CD14-positive monocyte (primary cell): ENCODE results near the gene GALNT18. TPM values are rescaled to one million over a fixed set of nuclear protein-coding genes. Genes with fewer than 3 reads are reported as not detected.

Experiments
- DNase-seq, 3 donors: peaks; one replicate each; pipeline ENCODE4 v3.0.0-alpha.2; 2011 to 2022
- H2AFZ ChIP-seq: 2 replicates; pipeline ENCODE4 v1.6.0; 2012; ENCODE audit warnings: mild to moderate bottlenecking, low read depth, low read length, inconsistent platforms; ENCODE audit not compliant: insufficient read depth, poor library complexity, severe bottlenecking
- H3K27ac ChIP-seq, 2 donors: 1 replicate in 1 of 2; 2 replicates in 1 of 2; pipeline ENCODE4 v1.5.1; 2012 to 2013; ENCODE audit warnings: low read length in 2 of 2, control low read depth in 1 of 2, inconsistent platforms in 1 of 2, low read depth in 1 of 2, mild to moderate bottlenecking in 1 of 2
- H3K27me3 ChIP-seq, 2 donors: one replicate each; pipeline versions ENCODE4 v1.6.0 to v1.6.1; 2011 to 2013; ENCODE audit warnings: low read length in 2 of 2; ENCODE audit not compliant: control insufficient read depth in 2 of 2, insufficient read depth in 2 of 2
- H3K36me3 ChIP-seq, 2 donors: replicated peaks in 1 of 2; 1 replicate in 1 of 2; 2 replicates in 1 of 2; pipeline versions ENCODE4 v1.5.1 to v1.6.1; 2012 to 2013; ENCODE audit warnings: low read length in 2 of 2, control low read depth in 1 of 2, inconsistent platforms in 1 of 2, mild to moderate bottlenecking in 1 of 2; ENCODE audit not compliant: insufficient read depth in 2 of 2, control insufficient read depth in 1 of 2
- H3K4me1 ChIP-seq, 2 donors: 1 replicate in 1 of 2; 2 replicates in 1 of 2; pipeline versions ENCODE4 v1.5.1 to v1.6.1; 2012 to 2013; ENCODE audit warnings: low read length in 2 of 2, control low read depth in 1 of 2, inconsistent platforms in 1 of 2, mild to moderate bottlenecking in 1 of 2, moderate library complexity in 1 of 2; ENCODE audit not compliant: insufficient read depth in 2 of 2, control insufficient read depth in 1 of 2
- H3K4me2 ChIP-seq: replicated peaks from 2 replicates; pipeline ENCODE3; 2012; ENCODE audit warnings: low read length, moderate library complexity, mild to moderate bottlenecking; ENCODE audit not compliant: poor library complexity, severe bottlenecking; ENCODE audit errors: extremely low read depth
- H3K4me3 ChIP-seq, 3 experiments: fragments of 200-600 bp in 1 of 3; sonication (generic) in 1 of 3; replicated peaks in 1 of 3; 1 replicate in 2 of 3; 2 replicates in 1 of 3; pipeline ENCODE4 v1.5.1; 2011 to 2013; ENCODE audit warnings: low read length in 3 of 3, mild to moderate bottlenecking in 3 of 3, control low read depth in 2 of 3, low read depth in 2 of 3, inconsistent platforms in 1 of 3, moderate library complexity in 1 of 3
- H3K79me2 ChIP-seq: 2 replicates; pipeline ENCODE4 v1.6.0; 2012; ENCODE audit warnings: mild to moderate bottlenecking, control low read depth, inconsistent platforms, low read length, moderate library complexity; ENCODE audit not compliant: insufficient read depth
- H3K9ac ChIP-seq: 2 replicates; pipeline ENCODE4 v1.6.0; 2017; ENCODE audit warnings: low read length, mild to moderate bottlenecking; ENCODE audit not compliant: insufficient read depth, poor library complexity, severe bottlenecking
- H3K9me3 ChIP-seq, 2 donors: replicated peaks in 1 of 2; 1 replicate in 1 of 2; 2 replicates in 1 of 2; pipeline versions ENCODE4 v1.5.1 to v1.6.1; 2012 to 2013; ENCODE audit warnings: low read length in 2 of 2, control low read depth in 1 of 2; ENCODE audit not compliant: control insufficient read depth in 1 of 2, insufficient read depth in 1 of 2
- H4K20me1 ChIP-seq: 2 replicates; pipeline ENCODE4 v1.6.0; 2012; ENCODE audit warnings: mild to moderate bottlenecking, low read length, control low read depth, moderate library complexity; ENCODE audit not compliant: insufficient read depth
- H3K27ac Mint-ChIP-seq, 7 donors: one replicate each; pipeline ENCODE4 v1.8.0; 2020; ENCODE audit warnings: mild to moderate bottlenecking in 7 of 7, mixed read lengths in 7 of 7, moderate library complexity in 6 of 7, inconsistent platforms in 2 of 7
- H3K27me3 Mint-ChIP-seq, 3 donors: one replicate each; pipeline ENCODE4 v1.8.0; 2021 to 2022; ENCODE audit warnings: low read depth in 3 of 3, mild to moderate bottlenecking in 3 of 3, mixed read lengths in 3 of 3, moderate library complexity in 3 of 3, inconsistent platforms in 1 of 3
- H3K36me3 Mint-ChIP-seq, 2 donors: one replicate each; pipeline ENCODE4 v1.8.0; 2020; ENCODE audit warnings: mixed read lengths in 2 of 2, inconsistent platforms in 1 of 2, mild to moderate bottlenecking in 1 of 2
- H3K4me1 Mint-ChIP-seq: one replicate; pipeline ENCODE4 v1.8.0; 2020; ENCODE audit warnings: mild to moderate bottlenecking, mixed read lengths
- H3K4me3 Mint-ChIP-seq, 2 donors: one replicate each; pipeline ENCODE4 v1.8.0; 2020; ENCODE audit warnings: mild to moderate bottlenecking in 2 of 2, mixed read lengths in 2 of 2, moderate library complexity in 1 of 2
- H3K9me3 Mint-ChIP-seq, 7 donors: one replicate each; pipeline ENCODE4 v1.8.0; 2020 to 2022; ENCODE audit warnings: mixed read lengths in 7 of 7, mild to moderate bottlenecking in 6 of 7, moderate library complexity in 6 of 7, inconsistent platforms in 2 of 7
- CTCF ChIP-seq: fragments of 200-600 bp; IDR thresholded peaks from one replicate; pipeline ENCODE4 v1.8.0; 2022; ENCODE audit warnings: antibody characterized with exemption, mild to moderate bottlenecking
- WGBS: methylation state at CpG from one replicate; pipeline ENCODE4 v1.1.5; 2013; ENCODE audit warnings: missing lambda C conversion rate; ENCODE audit not compliant: insufficient coverage; 5-methylcytosine and 5-hydroxymethylcytosine counted together
- intact Hi-C, 2 donors: fragments of 100-400 bp; cut with micrococcal nuclease; formaldehyde crosslinking; loops; one replicate each; pipeline versions ENCODE4 v1.15.0 to v1.15.1; 2023
- polyA plus RNA-seq, 3 donors: library from polyadenylated mRNA; depleted of rRNA in 1 of 3; unstranded in 2 of 3; stranded (reverse) in 1 of 3; fragments of 300-500 nt in 2 of 3; fragments of >200 nt in 1 of 3; fragmentation: Illumina TruSeq in 2 of 3; gene quantifications; 1 replicate in 2 of 3; 2 replicates in 1 of 3; pipeline ENCODE4 v1.2.3, GENCODE V29; 2012 to 2021

GALNT18 gene
- polyA plus RNA-seq, 3 donors, result not detected

- no peak overlapping the region for H3K9ac ChIP-seq
- WGBS, result 92% methylated on average over 4 of the region's 7 CpGs
- Mint-ChIP-seq H3K27me3 (peaks cover 4 to 17% (median 10%) of the 10 kb centered on the region in 3 donors), H3K36me3 (no peaks in the 10 kb centered on the region), H3K4me1 (no peaks in the 10 kb centered on the region), H3K27ac (no peak overlapping the region), H3K9me3 (peaks cover 0 to 2% (median 0%) of the 10 kb centered on the region in 7 donors), H3K4me3 (no peak overlapping the region)
- no peaks in the 10 kb centered on the region for H3K36me3 ChIP-seq
- intact Hi-C loops, result no loop called here
- no peak overlapping the region for H2AFZ ChIP-seq
- no peak for DNase-seq
- no peak overlapping the region for H3K4me3 ChIP-seq
- no peak overlapping the region for H3K27ac ChIP-seq
- H4K20me1 ChIP-seq, result no peaks in the 10 kb centered on the region
- no peak for TF ChIP-seq CTCF
- H3K27me3 ChIP-seq, result peaks cover 0 to 3% of the 10 kb centered on the region in 2 donors
- H3K9me3 ChIP-seq, result no peaks in the 10 kb centered on the region
- H3K79me2 ChIP-seq, result no peaks in the 10 kb centered on the region
- H3K4me2 ChIP-seq, result no peak overlapping the region
- H3K4me1 ChIP-seq, result no peaks in the 10 kb centered on the region
These were observed 180.3 kb downstream of the GALNT18 start for GRCh38 chr11:11441516-11441915.

GRCh38 chr11:11441091-11441490 is 180.7 kb downstream of the GALNT18 start:
- H3K4me3 Mint-ChIP-seq, result no peak overlapping the region
- no peaks in the 10 kb centered on the region for H3K79me2 ChIP-seq
- WGBS, result no CpG with 5 or more reads among the region's 1 CpG

More at GRCh38 chr11:11441091-11441490, 180.7 kb downstream of the GALNT18 start:
- no peak for TF ChIP-seq CTCF
- no peaks in the 10 kb centered on the region for H3K36me3 ChIP-seq
- Mint-ChIP-seq H3K27me3 (peaks cover 4 to 15% (median 11%) of the 10 kb centered on the region in 3 donors), H3K4me1 (no peaks in the 10 kb centered on the region), H3K9me3 (peaks cover 0 to 2% (median 0%) of the 10 kb centered on the region in 7 donors), H3K36me3 (no peaks in the 10 kb centered on the region), H3K27ac (no peak overlapping the region)
- no peaks in the 10 kb centered on the region for H3K9me3 ChIP-seq
- no peaks in the 10 kb centered on the region for H4K20me1 ChIP-seq
- no peak for DNase-seq
- H3K9ac ChIP-seq, result no peak overlapping the region
- no peaks in the 10 kb centered on the region for H3K4me1 ChIP-seq
- no peak overlapping the region for H2AFZ ChIP-seq
- H3K27me3 ChIP-seq, result peaks cover 0 to 3% of the 10 kb centered on the region in 2 donors
- intact Hi-C loops, result no loop called here
- H3K4me3 ChIP-seq, result no peak overlapping the region
- H3K4me2 ChIP-seq, result no peak overlapping the region
- H3K27ac ChIP-seq, result no peak overlapping the region
